HG03175 (cell line): ENCODE results near the gene PRR5L.
"Not testable (repeated sequence)": the region's sequence is repeated elsewhere in the genome, so short reads cannot be mapped to it uniquely, and the experiment has no call there.

Source experiments
- ATAC-seq: cut with Tn5 transposase; IDR thresholded peaks from one replicate; pipeline ENCODE4 v1.9.1; 2021; ENCODE audit warnings: mild to moderate bottlenecking, moderate library complexity; ENCODE audit not compliant: unreplicated experiment

The PRR5L gene

DNA sequence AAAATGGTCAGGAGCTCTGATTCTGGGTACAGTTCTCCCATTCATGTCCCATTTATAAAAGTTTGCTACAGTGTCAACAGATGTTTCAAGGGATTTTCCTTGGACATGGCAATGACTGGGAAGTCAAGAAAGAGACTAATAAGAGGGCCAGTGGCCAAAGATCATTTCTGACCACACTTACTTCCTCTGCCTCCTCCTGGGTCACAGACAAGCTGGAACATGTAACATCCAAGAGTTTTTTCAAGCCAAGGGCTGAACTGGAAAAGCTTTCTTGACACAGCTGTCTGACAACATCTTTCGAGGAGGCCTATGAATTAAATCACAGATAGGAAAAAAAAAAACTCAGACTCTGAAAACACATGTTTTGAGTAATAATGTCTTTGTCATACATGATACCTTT lies 15.6 kb upstream of the PRR5L start:
- ATAC-seq = no peak

- ATAC-seq = no peak
Observed at GRCh38 chr11:36281850-36282249, 14.2 kb upstream of the PRR5L start.

- ATAC-seq = no peak
Observed at GRCh38 chr11:36282926-36283325, 13.2 kb upstream of the PRR5L start.

DNA sequence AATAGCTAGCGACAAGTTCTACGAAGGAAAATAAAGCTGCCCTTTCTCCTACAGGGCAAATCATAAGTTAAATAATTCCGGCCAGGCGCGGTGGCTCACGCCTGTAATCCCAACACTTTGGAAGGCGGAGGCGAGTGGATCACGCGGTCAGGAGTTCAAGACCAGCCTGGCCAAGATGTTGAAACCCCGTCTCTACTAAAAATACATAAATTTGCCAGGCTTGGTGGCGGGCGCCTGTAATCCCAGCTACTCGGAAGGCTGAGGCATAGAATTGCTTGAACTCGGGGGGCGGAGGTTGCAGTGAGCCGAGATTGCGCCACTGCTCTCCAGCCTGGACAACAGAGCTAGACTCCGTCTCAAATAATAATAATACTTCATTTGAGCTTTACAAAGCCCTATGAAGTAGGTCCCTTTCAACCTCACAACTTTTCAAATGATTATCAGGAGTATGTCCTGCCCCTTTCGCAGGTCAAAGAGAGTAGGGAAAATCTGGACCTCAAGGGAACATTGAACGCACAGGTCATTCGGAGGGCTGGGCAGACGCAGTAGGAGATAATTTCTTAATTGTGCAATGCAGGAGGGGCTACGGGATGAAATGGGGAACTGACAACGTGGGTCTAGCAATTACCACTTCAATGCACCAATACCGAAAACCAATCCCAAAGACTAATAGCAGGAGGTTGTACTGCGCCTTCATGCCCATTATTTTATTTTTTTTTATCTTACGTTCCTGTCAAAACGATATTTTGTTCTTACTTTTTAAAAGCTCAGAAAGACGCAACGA lies 7.5 kb upstream of the PRR5L start:
- ATAC-seq = no peak

GRCh38 chr11:36289226-36289852 lies 6.7 kb upstream of the PRR5L start, which contains the start of gene COMMD9:
COMMD9 (minus strand) TSS chr11:36289424; CDS start chr11:36289412, 12 bp downstream.
- peak; percentile 99 for ATAC-seq

DNA sequence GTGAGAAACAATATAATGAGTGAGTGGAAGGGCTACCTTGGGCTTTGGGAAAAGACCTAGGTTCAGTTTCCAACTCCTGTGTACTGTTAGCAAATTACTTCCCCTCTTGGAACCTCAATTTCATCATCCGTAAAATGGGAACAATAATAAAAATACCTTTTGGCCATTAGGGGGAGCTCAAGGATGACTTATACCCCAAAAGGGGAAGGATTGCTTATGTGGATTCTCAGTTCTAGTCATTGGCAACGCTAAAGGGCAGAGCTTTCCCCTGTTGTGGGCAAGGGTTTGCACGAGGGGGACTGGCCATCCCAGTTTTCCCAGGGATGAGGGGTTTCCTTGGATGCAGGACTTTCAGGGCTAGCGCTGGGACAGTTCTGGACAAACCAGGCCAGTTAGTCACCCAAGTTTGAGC lies 3.8 kb upstream of the PRR5L start:
- ATAC-seq = peak; percentile 22

DNA sequence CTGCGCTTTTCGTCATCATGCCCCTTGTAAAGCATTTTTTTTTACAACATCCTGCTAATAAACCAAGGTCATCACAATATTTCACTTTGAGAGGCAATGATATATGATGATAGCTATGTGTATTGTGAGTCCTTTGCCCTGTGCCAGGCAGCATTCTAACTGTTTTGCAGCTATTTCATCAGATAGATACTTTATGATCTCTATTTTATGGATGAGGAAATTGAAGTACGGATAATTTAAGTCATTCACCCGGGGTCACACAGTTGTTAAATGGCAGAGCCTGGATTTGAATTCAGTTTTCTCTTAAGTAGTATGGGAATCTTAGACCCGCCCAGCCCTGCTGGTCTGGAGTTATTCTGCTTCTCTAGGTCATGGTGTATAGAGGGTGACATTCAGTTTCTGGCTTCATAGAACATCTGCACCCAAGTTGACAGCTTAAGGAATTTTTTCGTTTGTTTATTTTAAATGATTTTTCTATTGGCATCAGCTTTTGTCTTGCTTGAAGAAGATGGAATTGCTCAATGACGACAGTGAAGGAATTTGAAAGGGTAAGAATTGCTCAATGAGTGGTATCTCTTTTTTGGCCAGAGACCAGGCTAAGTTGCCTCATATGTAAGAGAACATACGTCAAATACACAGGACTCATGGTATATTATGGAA lies 926 bp downstream of the PRR5L start:
- ATAC-seq = no peak

- no peak for ATAC-seq
Observed at GRCh38 chr11:36300650-36301049, 4.6 kb downstream of the PRR5L start.

GRCh38 chr11:36304351-36304750 lies 8.3 kb downstream of the PRR5L start:
- no peak for ATAC-seq

GRCh38 chr11:36305047-36305446 lies 9.0 kb downstream of the PRR5L start:
- no peak for ATAC-seq

DNA sequence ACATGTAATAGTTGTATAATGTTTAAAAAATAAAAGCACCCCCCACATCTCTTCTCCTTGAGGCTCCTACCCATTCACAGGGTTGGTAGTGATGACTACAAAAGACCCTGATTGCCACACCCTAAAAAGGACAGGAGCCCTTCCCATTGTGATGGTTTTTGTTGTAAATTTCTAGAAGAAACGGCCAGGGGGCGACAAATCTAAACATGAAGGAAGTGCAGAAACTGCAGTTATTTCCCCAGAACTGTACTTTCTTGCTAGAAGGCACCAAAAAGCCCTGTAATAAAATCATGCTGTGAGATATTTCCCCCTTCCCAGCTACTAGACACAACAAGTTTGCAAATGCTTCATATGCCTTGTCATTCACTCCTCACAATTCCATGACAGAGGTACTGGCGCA lies 10.8 kb downstream of the PRR5L start:
- peak; percentile 66 for ATAC-seq

- ATAC-seq = no peak
Observed at GRCh38 chr11:36308577-36308976, 12.5 kb downstream of the PRR5L start.

GRCh38 chr11:36309779-36310178 lies 13.7 kb downstream of the PRR5L start:
- ATAC-seq = no peak

DNA sequence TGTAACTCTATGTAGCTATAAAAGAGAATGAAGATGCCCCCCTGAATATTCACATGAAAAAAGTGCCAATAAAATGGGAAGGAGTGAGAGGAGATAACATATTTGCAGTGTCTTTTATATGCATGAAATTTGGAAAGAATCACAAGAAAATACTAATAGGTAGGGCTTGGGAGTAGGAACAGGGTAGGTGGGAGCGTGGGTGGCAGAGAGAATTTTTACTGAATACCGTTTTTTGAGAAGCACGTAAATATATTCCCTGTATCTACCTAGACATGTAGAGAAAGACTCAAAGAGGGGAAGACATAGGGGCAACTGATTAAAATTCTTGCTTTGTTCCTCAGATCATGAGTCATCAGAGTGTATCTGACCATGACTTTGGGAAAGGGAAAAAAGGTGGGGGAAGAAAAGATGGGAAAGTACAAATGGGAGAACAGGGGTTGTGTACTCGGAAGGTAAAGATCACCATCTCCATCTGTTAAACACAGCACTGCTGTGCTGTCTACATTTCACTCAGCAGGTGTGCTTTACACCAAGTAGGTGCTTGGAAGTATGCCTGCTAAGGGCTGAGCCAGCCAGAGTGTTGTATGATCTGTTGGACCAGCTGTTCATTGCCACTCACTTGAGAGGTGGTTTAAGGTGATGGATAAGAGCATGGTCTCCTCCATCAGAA lies 16.0 kb downstream of the PRR5L start:
- ATAC-seq = no peak

- no peak for ATAC-seq
Observed at GRCh38 chr11:36312611-36313472, 16.8 kb downstream of the PRR5L start.

DNA sequence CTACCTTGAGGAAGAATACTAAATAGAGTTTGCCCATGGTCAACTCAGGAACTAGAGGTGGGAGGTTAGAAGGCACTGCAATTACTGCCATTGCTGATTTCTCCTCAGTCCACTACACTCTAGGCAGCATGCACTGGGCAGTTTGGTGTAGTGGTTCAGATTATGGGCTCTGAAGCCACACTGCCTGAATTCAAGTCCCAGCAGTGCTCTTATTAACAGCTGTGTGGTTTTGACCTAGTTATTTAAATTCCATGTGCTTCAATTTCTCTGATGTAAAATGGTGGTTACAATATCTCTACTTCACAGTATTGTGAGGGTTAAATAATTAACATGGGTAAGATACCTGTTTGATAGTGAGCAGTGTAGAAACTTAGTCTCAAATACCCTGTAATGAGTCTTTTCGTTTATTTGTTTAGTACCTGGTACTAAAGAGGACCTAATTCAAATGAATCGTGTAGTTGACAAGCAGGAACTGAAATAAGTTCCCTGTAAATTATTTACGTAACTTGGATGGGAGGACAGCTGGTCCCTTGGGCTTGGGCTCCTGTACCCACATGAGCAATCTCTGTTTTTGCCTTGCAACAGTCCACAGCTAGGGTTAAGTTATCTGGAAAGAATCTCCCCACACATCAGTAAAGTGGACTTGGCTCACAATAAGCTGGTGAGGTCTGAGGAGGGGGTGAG lies 17.8 kb downstream of the PRR5L start:
- peak; percentile 77 for ATAC-seq

DNA sequence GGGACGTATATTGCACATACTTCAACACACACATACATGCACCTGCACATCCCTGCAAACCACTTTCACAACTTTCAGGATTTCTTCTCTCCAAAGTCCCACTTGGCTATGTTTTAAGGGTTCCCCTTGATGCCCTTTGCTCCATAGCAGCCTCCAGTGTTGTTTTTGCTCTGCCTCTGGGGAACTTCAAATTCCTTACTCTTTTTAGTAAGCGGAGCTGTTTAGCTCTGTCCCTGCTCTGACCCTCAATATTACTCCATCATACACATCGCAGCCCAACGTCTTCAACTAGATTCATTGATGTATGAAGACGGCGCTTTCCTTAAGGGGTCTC lies 18.3 kb downstream of the PRR5L start:
- no peak for ATAC-seq

- no peak for ATAC-seq
Observed at GRCh38 chr11:36316049-36316448, 20.0 kb downstream of the PRR5L start.

GRCh38 chr11:36317992-36318391 lies 21.9 kb downstream of the PRR5L start:
- no peak for ATAC-seq

GRCh38 chr11:36324956-36325355 lies 28.9 kb downstream of the PRR5L start:
- ATAC-seq = not testable (repeated sequence)
